GM18951 (cell line): ENCODE data around the gene ADCY5.

Experiments
- POLR2A ChIP-seq: IDR thresholded peaks from 4 replicates; pipeline ENCODE4 v1.6.1; 2011; ENCODE audit warnings: mild to moderate bottlenecking; ENCODE audit not compliant: insufficient read length, insufficient read depth; ENCODE audit errors: extremely low read depth
- in situ Hi-C: fragments of 300-500 bp; cut with MboI; formaldehyde crosslinking; loops from one replicate; pipeline ENCODE4 v1.12.0; 2022; ENCODE audit warnings: low sequenced_read_pairs, mixed read lengths, inconsistent platforms; ENCODE audit not compliant: unreplicated experiment

The ADCY5 gene

GRCh38 chr3:123419850-123420297, 29.0 kb downstream of the ADCY5 start:
- in situ Hi-C loops: no loop called here
- no peak for TF ChIP-seq POLR2A

DNA sequence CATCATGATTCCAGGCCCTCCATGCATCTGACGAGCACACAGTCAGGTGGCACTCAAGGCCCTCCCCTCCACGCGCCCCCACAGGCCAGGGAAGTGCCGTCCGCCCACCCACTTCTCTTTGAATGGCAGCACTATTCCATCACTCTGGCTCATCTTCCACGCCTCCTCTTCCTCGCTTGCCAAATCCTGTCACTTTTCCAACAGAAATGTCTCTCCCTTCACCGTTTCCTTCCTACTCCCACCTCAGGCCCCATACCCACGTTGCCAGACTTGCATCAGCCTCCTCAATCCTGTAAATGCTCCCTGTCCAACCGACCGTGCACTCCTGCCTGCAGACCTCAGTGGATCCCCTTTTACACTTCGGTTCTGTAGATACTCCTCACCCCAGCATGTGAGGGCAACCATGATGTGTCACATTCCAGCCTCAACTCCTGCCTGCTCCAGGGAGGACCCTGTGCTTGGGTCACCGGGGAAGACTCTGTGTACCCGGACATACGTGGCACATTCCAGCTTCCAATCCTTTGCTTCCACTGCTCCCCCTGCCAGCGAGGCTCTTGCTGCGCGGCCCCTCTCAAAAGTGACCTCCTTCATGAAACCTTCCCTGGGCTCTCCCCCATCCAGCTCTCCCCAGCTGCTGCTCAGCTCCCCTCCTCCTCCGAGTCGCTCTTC, 29.6 kb downstream of the ADCY5 start:
- in situ Hi-C loops: no loop called here
- no peak for TF ChIP-seq POLR2A

DNA sequence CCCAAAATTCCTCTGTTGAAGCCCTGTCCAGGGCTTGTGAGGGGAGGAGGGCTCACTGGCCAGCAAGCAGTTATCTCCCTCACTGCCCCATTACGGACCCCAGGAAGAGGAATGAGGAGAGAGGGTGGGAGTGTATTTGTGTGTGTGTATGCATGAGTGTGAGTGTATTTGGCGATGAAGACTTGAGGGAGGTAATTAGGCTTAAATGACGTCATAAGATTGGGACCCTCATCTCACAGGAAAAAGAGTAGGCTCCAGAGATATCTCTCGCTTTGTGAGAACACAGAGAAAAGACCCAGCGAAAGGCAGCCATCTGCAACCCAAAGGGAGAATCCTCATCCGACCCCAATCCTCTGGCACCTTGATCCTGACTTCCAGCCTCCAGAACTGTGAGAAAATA, 32.2 kb downstream of the ADCY5 start:
- TF ChIP-seq POLR2A: no peak
- in situ Hi-C loops: no loop called here

- TF ChIP-seq POLR2A: no peak
- in situ Hi-C loops: no loop called here
These were observed 32.7 kb downstream of the ADCY5 start for GRCh38 chr3:123416173-123416572.

DNA sequence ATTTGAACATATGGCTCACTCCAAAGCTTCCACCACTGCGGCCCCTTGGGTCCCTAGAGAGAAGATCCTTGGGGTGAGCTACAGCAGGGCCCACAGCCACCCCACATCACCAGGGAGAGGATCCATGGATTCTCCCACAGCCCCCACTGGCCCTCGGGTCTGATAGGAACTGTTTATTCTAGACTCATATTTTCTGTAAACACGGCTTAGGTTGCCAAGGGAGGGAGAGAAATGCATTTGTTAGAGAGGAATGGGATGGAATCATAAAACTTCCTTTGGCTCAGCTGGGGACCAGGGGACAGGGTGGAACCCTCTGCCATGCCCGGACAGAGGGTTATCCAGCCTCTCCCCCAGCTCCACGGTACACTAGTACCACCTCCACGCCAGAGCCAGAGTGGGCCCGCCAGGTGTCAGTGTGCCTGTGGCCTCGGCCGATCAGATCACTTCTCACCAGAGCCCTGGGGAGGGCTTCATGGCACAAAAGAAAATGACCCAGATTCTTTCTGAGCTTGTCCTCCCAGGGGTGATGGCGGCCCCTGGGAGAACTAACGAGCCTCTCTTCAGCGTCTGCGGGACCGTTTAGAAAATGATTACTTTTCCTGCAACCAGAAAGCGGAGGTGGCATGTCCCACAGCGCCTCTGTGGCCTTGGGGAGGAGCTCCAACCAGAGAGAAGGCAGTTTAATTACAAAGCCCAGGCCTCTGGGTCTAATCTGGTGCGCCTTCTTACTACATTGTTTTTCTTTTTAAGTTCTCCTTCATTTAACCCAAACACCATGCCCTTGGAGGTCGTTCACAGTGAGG, 33.7 kb downstream of the ADCY5 start:
- no peak for TF ChIP-seq POLR2A
- in situ Hi-C loops: no loop called here

GRCh38 chr3:123412811-123413604, 35.9 kb downstream of the ADCY5 start:
- in situ Hi-C loops: no loop called here

GRCh38 chr3:123412076-123412475, 36.8 kb downstream of the ADCY5 start:
- in situ Hi-C loops: no loop called here
- TF ChIP-seq POLR2A: no peak

More at GRCh38 chr3:123412811-123413604, 35.9 kb downstream of the ADCY5 start:
- TF ChIP-seq POLR2A: no peak

DNA sequence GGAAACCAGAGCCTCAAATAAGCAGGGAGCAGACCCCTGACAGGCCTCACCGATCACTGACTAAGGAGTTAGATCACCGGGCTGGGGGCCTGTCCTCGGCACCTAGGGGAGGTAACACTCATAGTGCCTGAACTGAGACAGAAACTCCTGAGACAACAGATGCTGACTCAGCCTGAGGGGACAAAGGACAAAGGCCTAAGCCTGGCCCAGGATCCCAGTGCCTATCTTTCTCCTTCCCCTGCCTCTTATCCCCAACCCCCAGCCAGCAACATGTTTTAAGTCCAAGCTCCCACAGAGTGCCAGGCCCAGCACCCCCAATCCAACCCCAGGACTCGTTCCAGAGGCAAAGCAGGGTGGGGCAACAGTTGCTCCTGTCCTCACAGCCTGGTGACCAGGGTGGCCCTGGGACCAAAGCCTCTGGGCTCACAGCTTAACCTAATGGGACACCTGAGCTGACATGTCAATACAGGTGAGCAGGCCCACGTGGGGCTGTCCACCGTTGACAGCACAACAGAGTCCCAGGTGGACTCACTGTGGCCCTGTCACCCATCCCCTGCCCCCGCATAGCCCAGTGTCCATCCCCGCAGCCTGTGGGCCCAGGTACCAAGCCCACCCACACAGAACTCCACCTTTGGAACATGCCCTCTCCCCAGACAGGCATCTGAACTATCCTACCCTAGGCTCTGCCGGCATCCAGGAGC, 37.4 kb downstream of the ADCY5 start:
- in situ Hi-C loops: no loop called here
- no peak for TF ChIP-seq POLR2A

- in situ Hi-C loops: no loop called here
- no peak for TF ChIP-seq POLR2A
These were observed 38.8 kb downstream of the ADCY5 start for GRCh38 chr3:123410149-123410515.

- in situ Hi-C loops: no loop called here
- no peak for TF ChIP-seq POLR2A
These were observed 39.3 kb downstream of the ADCY5 start for GRCh38 chr3:123409443-123410148.

- in situ Hi-C loops: no loop called here
- no peak for TF ChIP-seq POLR2A
These were observed 42.3 kb downstream of the ADCY5 start for GRCh38 chr3:123406598-123406997.

- no peak for TF ChIP-seq POLR2A
- in situ Hi-C loops: no loop called here
These were observed 42.9 kb downstream of the ADCY5 start for GRCh38 chr3:123405936-123406510.
